ENCODE measurements around the gene HIVEP1.

Gene HIVEP1

DNA sequence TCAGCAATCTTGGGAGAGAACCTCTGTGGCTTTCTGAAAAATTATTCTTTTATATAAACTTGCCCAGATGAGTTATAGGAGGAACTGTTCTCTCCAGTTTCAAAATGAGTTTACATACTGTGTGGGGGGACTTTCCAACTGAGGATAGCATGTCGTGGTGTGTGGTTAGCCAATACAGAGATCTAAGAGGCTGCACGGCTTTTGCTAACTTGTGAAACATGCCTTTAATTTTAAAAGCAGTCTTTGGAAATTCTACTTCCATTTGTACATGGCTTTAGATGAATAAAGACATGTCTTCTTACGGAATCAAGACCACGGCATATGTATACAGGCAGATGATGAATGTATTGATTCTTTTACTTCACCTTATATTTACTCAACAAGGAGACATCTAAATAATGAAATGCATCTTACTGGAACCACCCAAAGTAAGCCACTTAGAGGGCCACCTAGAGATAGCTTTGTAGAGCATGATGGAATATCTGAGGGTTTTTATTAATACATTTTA is 39.8 kb downstream of the HIVEP1 start:
- DNase-seq: no peak

DNA sequence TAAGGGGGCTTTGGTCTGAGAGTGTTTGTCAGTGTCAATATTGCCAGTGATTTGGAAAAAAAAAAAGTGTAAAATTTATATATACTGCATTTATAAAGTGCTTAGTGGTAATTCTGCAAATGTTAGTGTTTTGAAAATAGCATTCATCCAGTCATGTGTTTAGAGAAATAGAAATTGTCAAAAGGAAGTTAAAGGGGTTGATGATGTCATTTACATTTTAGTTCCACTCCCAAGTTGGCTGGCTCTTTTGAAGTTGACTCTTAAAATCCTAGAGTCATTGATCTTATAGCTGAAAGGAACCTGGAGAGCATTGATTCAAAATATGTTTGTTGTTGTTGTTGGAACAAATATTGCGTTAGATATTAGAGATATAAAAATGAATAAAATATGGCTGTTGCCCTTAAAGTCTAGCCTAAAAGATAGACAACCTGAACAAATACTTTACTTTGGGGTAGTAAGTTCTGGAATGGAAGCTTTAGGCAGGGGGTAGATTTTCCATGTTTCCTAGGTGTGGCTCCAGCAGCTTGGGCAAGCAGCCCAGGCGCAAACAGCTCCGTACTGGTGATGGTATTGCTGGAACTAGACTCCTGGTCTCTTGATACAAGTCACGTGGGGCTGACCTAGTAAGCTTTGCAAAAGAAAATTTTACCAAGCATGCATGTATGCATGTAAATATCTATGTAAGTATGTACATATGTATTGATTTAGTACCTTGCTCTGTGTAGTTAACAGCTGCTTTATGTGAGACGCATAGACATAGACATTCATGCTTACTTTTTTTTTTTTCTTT is 46.3 kb downstream of the HIVEP1 start:
- no peak for DNase-seq

DNA sequence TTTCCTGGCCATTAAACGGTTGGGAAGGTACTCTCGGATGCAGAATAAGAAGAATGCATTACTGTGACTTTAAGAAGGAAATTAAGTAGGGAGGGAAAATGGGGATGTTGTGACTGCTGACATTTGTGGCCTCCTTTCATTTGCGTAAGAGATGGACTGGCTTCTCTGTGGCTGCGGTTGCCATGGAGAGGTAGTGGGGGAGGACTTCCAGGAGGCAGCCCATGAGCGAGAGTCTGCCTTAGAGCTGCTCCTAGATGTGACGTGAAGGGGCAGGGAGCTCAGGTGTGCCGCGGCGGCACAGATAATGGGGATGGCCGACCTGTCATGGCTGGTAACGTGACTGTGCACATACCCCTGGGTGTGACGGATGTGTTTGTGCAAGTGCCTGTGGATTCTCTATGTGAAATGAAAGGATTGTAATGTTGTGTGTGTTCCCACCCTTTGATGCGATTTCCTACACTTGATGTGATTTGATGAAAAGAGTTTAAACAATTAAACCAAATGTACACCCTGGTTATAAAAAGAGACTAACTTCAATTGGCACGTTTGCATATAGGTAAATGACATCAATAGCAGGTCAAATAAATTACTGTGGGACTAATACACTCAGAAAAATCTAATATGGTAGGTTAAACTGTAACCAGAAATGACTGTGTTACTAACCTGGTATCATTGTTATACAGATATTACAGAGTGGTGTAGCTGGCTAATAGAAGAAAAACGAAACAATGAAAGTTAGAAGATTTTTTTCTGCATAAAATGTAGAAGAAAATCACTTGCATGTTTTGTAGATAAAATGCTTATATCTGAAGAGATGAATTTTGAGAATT is 48.9 kb downstream of the HIVEP1 start:
- peak; percentile 40 for DNase-seq

DNA sequence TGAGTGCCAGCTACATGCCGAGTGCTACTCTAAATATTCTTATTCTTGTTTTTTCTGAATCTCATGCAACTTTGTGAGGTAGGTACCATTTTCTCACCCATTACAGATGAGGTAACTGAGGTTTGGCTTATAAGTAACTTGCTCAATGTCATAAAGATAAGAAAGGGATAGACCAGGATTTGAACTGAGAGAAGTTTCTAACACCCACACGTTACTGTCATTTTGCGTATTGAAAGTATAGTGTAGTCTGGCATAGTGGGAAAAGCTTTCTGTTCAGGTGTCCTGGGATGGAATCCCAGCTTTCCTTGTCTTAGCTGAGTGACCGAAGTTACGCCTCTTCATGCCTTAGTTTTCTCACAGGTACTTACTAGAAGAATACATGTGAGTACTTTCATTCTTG is 50.5 kb downstream of the HIVEP1 start:
- no peak for DNase-seq

DNA sequence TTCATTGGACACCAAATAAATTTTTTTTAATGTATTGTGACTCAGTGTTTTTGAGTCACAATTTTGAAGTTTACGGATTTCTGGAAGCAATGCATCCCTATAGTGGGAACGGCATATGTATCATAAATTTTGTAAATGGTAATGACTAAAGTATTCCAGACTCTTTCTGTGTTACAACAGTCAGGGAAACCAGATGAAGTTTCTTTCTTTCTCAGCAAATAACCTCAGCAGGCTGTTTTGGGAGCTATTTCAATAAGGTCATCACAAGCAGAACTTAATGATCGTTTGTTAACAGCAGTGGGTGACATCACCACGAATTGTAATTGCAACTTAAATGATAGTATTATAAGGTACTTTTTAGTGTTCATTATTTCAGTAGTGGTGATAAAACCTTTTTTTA is 52.0 kb downstream of the HIVEP1 start:
- no peak for DNase-seq

DNA sequence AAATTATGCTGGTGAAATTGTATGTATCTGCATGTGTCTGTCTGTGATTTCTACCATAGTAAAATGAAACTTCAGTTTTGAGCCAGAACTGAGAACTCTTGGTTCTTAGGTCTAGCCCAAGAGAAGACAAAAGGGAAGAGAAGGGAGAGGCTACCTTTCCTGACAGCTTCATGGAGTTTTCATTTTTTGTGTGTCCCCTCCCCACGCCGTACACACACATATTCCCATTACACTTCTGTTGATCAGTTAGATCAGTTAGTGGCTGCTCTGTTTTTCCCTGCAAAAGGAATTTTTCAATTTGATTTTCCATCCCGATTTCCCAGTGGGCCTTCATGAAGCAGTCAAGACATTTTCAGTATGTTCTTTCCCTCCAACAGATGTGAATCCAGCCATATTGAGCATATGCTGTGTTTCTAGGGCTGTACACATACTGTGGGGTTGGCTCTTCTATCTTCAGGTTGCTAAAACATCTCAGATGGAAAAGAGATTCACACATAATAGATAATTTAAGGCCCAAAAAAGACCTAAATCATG is 52.5 kb downstream of the HIVEP1 start:
- DNase-seq: no peak

DNA sequence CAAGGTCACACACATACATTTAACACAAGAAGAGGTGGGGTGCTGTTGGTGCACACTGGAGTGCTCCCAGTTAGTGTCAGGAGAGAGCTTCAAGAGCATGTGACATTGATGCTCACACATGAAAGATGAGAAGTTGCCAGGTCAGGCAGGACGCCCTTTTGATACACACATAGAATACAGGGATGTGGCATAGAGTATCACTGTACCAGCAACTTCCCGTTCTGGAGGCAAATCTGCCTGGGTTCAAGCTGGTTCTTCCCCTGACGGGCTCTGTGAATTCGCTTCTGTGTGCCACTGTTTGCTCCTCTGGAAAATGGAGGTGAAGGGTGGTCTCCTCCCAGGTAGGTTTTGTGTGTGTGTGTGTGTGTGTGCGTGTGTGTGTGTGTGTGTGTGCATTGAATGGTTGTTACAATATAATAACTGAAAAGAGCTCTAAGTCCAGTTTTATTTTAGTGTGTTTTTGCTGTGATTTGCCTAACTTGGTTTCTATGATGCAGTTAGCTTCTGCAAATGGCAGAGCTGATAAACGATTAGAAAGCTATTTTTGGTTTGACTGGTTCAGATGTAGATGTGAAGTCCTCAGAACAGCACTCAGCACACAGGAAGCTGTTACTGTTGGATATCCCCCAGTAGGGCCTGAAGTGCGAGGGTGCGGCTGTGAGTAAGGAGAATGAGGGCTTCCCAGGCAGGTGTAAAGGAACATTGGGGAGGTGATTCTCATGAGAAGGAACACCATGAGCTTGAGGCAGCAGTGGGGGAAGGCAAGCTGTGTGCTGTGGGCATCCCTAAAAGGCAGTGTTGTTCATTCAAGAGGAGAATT is 53.4 kb downstream of the HIVEP1 start:
- no peak for DNase-seq

DNA sequence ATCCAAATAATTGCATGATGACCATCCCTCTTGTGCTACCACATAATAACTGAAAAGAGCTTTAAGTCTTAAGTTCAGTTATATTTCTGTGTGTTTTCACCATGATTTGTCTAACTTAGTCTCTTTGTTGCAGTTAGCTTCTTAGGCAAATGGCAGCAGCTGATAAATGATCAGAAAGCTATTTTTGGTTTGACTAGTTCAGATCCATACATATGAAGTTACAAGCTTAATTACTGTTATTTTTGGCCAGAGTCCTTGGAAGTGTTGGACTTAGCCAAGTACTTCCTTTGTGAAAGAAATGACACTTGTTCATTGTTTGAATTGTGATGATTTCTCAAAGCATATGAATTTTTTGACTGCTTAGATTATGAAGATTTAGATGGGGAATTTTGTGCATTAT is 54.2 kb downstream of the HIVEP1 start:
- DNase-seq: no peak

DNA sequence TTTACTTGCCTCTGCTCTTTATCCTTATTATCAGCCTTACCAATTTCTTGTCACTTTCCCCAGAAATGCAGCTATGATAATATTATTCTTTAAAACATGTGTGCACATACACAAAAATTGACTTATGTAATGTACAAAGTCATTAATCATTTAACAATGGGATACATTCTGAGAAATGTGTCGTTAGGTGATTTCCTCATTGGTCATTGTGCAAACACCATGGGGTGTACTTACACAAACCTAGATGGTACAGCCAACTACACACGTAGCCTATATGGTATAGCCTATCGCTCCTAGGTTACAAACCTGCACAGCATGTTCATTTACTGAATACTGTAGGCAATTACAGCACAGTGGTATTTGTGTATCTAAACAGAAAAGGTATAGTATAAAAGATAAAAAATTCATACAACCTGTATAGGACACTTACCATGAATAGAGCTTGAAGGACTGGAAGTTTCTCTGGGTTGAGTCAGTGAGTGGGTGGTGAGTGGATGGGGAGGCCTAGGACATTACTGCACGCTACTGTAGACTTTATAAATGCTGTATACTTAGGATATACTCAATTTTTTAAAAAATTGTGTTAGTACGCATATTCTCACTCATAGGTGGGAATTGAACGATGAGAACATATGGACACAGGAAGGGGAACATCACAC is 56.9 kb downstream of the HIVEP1 start:
- DNase-seq: no peak

DNA sequence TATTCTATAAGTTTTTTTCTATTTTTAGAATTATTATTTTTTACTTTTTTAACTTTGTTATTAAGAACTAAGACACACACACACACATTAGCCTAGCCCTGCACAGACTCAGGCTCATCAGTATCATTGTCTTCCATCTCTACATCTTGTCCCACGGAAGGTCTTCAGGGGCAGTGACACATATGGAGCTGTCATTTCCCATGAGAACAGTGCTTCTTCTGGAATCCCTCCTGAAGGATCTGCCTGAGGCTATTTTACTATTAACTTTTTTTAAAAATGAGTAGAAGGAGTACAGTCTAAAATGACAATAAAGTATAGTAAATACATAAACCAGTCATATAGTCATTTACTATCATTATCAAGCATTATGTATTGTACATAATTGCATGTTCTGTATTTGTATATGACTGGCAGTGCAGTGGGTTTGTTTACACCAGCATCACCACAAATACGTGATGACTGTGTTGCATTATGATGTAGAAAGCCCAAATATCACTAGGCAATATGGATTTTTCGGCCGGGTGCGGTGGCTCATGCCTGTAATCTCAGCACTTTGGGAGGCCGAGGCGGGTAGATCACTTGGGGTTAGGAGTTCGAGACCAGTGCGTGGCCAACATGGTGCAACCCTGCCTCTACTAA is 57.9 kb downstream of the HIVEP1 start:
- DNase-seq: no peak

DNA sequence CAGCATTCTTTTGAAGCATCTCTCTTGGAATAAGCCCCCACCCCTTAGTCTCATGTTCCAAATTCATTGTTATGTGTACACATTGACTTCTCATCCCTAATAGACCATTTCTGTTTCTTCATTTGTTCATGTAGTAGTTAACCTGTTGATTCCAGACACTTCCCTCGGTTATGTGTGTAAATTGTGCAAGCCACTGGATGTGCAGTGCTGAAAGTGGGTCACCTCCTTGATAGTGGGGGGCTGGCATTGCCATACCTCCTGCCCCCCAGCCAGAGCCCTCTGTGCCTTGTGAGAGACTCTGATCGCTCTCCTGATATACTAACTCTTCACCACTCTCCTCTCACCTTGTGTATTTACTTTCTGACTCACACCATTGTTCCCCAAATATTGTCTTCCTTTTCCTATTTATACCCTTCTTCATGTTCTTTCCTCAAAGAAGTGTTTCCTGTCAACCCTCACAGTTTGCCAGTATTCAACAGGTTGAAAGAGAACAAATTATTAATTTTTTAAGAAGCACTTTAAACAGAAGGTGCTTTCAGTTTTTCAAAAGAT is 59.0 kb downstream of the HIVEP1 start:
- DNase-seq: no peak

DNA sequence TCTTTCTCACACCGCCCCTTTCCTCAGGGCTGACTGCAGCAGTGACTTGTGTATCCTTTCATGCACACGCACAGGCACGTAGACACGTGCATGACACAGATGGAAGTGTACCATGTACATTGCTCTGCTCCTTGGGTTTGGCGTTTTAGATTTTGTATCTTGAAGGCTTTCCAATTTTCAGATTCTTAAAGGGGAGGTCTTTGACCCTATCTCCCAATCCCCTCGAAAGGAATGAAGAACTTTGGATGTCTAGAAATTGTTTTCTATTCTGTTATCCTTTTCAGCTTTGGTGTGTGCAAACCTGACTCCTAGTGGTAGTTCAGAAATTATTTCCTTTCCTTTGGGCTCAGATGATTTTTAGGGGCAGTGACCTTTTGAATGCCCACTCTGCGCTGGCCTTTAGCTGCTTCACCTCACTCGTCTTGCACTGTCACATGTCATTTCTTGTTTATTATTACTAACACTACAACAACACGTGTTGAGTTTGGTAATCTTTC is 63.0 kb downstream of the HIVEP1 start:
- no peak for DNase-seq

DNA sequence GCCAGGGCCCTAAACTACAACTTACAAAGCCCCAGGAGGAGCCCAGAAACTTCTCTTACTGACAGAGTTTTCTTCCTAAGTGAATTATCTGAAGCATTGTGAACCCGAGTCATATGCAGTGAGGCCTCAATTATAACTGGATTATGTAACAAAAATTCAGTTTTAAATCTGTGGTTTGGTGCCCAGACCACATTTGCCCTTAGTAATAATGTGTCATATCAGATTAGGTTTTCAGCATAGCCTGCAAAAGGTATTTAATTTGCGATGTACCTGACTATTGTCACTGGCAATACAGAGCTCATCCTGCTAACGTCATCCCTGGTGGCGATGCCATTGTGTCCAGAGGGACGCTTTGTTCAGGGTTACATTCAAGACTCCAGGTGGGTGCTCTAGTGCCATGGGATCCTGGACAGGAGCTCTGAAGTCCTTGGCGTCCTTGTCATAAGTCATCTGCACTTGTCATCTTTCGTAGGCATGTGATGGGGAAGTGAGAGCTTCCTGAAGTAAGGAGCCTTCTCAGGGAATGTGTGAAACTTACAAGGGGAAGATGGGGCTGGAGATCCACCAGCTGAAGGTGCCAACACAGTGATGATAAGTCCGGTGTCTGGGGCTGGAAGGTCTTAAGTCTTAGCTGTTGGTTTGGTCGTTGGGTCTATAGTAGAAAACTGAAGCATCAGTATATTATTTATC is 65.1 kb downstream of the HIVEP1 start:
- DNase-seq: no peak

DNA sequence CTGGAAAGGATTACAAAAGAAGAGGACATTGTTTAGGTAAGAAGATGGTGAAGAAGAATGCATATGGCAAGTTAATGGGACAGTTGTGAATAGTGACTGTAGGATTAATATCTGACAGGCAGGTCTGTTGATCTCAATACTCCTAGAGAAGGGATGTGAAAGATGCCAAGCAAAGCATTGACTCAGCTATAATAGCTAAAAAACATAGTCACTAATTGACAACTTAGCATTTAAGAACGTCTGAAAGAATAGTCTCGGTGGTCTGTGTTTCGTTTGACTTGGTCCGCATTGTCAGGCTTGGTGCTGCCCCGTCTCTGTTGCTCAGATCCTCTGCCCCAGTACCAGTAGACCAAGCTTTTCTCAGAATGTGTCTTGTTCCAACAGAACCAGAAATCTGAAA is 65.9 kb downstream of the HIVEP1 start:
- no peak for DNase-seq

DNA sequence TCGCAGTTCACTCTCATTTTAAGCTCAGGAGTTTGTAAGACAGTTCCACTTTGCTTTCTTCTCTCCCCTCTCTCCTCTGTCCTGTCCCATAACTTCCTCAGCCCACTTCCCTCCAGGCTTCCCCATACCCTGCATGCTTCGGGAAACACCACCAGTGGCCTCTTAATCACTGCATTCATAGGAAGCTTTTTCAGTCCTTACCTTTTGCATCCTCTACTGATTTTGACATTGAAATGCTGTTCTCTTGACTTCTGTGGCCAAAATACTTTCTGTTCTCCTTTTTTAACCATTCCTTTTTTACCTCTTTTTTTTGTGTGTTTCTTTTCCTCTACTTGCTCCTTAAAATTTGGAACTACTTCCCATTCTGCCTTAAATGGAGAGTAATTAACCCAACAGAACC is 69.7 kb downstream of the HIVEP1 start:
- no peak for DNase-seq

DNA sequence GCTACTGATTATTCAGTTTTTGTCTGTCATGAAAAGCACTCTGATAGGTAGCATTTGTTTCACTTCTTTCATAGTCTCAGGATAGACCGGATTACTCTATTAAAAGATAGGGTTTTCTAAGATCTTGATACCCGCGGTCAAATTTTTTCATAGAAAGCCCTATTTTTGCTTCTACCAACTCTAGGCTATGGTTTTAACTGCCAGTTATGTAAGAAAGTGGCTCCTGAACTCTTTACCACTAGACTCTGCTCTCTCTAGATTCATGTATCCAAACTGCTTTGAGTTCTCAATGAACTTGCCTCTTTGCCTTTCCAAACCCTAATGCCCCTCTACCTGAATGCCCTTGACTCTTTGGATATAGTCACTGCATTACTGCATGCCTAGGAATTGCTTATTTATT is 70.3 kb downstream of the HIVEP1 start:
- DNase-seq: no peak

DNA sequence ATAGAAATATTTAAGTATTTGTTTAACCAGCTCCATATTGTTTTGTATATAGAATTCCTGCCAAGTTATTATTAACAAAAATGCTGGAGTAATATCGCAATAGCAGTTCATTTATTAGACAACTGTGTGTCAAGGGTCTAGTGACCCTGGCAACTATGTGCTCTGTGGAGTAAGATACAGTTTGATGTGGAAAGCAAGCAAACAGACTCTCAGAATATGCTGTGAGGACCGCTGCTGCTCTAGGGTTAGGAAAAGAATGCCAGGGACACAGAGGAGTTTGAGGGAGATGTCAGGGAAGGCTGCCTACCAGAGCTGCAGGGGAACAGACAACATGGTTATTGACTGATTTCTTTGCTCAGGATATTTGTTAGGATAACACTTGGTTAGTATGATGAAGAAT is 71.2 kb downstream of the HIVEP1 start:
- DNase-seq: no peak

DNA sequence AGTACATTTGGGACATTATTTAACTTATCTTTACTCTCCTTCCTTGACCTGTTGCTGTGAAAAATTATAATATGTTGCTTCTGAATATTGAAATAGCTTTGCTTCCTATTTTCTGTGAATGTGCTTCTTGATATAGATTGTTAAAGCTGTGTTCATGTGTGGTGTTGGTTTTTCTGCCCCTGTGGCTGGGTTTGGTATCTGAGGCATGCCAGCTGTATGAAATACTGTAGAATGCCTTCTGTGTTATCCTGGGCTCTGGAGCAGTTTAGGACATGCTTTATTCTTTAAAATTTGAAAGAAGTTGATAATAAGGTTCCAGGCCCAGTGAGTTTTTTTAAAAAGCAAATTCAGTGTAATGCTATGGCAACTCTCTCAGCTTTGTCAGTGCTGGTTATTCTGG is 71.7 kb downstream of the HIVEP1 start:
- DNase-seq: no peak

DNA sequence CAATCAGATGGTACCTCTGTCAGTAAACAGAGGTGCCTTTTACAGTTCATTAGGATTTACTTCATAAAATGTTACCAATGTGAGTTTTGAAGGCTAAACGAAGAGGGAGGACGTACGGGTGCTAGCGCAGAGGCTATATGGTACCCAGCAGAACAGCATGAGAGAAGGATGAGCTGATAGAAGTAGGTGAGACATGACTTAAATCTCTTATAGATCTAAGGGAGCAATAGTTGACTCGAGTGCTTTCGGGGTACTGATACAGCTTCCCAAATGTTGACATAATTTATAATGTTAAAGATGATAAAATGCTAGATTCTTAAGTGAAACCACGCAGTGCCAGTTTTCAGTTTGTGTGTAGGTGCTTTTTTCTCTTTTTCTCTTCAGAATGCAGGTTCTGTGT is 72.6 kb downstream of the HIVEP1 start:
- no peak for DNase-seq

DNA sequence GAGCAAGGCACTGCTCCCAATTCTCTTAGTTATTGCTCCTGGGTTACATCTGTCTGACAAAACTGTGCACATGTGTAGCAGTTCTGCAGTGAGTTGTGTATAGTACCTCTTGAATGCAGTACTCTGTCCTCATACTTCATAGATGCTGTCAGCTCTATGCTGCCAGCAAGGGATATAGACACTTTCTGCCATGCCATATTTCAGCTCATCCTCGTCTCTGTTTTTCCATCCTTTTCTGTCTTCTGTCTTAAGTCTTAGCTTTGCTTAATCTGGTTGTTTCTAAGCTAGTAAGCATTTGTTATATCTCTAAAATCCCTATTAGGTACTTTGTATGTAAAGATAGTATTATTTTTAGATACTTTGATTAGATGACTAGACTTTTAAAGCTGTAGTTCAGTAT is 76.4 kb downstream of the HIVEP1 start:
- no peak for DNase-seq

DNA sequence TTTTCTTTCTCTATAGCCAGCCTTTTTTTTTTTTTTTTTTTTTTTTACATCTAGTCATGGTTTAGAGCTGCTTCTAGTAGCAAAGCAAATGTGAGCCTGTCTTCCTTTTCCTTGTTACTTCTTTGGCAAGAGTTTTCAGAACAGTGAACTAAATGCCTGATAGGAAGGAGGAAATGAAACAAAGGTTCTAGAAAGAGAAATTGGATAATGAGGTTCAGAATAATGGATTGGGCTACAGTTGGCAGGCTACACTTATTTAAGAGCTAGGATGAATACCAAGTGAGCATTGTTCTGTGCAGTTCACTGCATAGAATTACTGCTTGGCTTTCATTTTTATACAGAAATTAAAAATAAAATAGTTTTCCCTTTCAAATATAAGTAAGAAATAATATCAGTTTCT is 78.6 kb downstream of the HIVEP1 start:
- no peak for DNase-seq
